ENCODE measurements around the gene MTG1.

The MTG1 gene

GRCh38 chr10:133399123-133399601 is 5.2 kb downstream of the MTG1 start:
- Histone ChIP-seq H3K4me1 (ENCODE audit: insufficient read depth, low read length, poor library complexity, severe bottlenecking) (peaks cover 39% of the 10 kb centered on the region), H4K20me1 (ENCODE audit: insufficient read depth, low read length, poor library complexity, severe bottlenecking) (peaks cover 19% of the 10 kb centered on the region), H3K27me3 (ENCODE audit: insufficient read depth, low read length, poor library complexity, severe bottlenecking) (no peaks in the 10 kb centered on the region), H3K4me2 (ENCODE audit: low read depth, low read length, poor library complexity, severe bottlenecking) (no peak overlapping the region), H3K79me2 (ENCODE audit: insufficient read depth, low read length) (peaks cover 43% of the 10 kb centered on the region), H3K36me3 (ENCODE audit: insufficient read depth, low read length) (peaks cover 18% of the 10 kb centered on the region), H3K9me3 (ENCODE audit: insufficient read depth, low read depth, low read length) (no peaks in the 10 kb centered on the region), H2AFZ (ENCODE audit: low read length) (no peak overlapping the region), H3K9me2 (replicated peaks; ENCODE audit: low read depth, low read length) (no peaks in the 10 kb centered on the region), H3K9ac (ENCODE audit: low read depth, low read length, poor library complexity, severe bottlenecking) (no peak overlapping the region), H3K4me3 (ENCODE audit: low read length, poor library complexity, severe bottlenecking) (no peak overlapping the region), H3F3A (ENCODE audit: low read depth) (no peaks in the 10 kb centered on the region)
- TF ChIP-seq, protein P1, sequence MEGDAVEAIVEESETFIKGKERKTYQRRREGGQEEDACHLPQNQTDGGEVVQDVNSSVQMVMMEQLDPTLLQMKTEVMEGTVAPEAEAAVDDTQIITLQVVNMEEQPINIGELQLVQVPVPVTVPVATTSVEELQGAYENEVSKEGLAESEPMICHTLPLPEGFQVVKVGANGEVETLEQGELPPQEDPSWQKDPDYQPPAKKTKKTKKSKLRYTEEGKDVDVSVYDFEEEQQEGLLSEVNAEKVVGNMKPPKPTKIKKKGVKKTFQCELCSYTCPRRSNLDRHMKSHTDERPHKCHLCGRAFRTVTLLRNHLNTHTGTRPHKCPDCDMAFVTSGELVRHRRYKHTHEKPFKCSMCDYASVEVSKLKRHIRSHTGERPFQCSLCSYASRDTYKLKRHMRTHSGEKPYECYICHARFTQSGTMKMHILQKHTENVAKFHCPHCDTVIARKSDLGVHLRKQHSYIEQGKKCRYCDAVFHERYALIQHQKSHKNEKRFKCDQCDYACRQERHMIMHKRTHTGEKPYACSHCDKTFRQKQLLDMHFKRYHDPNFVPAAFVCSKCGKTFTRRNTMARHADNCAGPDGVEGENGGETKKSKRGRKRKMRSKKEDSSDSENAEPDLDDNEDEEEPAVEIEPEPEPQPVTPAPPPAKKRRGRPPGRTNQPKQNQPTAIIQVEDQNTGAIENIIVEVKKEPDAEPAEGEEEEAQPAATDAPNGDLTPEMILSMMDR (conservative IDR thresholded peaks at IDR 0.05; ENCODE audit: low read length), result no peak
- no peak for TF ChIP-seq EZH2phosphoT487 (IDR thresholded peaks at IDR 0.05; ENCODE audit: borderline replicate concordance)

DNA sequence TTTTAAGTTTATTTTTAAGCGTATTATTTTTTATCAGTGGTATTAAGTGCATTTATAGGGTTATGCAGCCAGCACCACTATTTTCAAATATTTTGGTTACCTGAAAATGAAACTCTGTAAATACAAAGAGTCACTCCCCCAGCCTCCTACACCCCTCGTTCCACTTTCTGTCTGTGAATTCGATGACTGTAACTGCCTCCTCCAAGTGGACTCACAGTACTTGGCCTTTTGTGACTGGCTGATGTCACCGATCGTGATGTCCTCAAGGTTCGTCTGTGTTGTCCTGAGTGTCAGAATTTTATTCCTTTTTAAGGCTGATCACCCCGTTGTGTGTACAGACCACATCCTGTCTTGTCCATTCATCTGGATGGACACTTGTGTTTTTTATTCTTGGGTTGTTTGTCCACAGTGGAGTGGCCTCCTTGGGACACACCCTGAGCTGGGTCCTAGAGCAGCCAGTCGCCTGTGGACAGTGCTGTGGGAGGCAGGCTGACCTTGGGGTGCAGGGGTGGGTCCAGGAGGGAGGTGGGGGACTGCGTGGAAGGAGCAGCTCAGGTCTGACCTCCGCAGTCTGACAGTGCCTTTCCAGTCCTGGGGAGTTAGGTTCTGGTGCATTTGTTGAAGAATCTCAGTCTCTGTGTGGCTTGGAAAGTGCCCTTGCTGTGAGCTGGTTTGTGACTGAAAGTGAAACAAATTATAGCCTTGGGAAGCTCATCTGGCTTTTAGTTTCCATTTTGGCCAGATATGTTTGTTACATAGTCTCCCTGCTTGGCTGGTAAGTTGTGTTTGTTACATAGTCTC is 6.9 kb downstream of the MTG1 start:
- no peak overlapping the region for H2AFZ ChIP-seq (ENCODE audit: low read length)
- H3K9ac ChIP-seq (ENCODE audit: low read depth, low read length, poor library complexity, severe bottlenecking), result no peak overlapping the region
- peaks cover 26% of the 10 kb centered on the region for H3K79me2 ChIP-seq (ENCODE audit: insufficient read depth, low read length)
- H3K4me3 ChIP-seq (ENCODE audit: low read length, poor library complexity, severe bottlenecking), result no peak overlapping the region
- no peaks in the 10 kb centered on the region for H3K9me2 ChIP-seq (replicated peaks; ENCODE audit: low read depth, low read length)
- H3F3A ChIP-seq (ENCODE audit: low read depth), result no peaks in the 10 kb centered on the region
- no peaks in the 10 kb centered on the region for H3K9me3 ChIP-seq (ENCODE audit: insufficient read depth, low read depth, low read length)
- TF ChIP-seq, protein P1 (conservative IDR thresholded peaks at IDR 0.05; ENCODE audit: low read length), result no peak
- no peak for TF ChIP-seq EZH2phosphoT487 (IDR thresholded peaks at IDR 0.05; ENCODE audit: borderline replicate concordance)
- H3K27me3 ChIP-seq (ENCODE audit: insufficient read depth, low read length, poor library complexity, severe bottlenecking), result no peaks in the 10 kb centered on the region
- peaks cover 18% of the 10 kb centered on the region for H3K36me3 ChIP-seq (ENCODE audit: insufficient read depth, low read length)
- H3K4me2 ChIP-seq (ENCODE audit: low read depth, low read length, poor library complexity, severe bottlenecking), result peak overlapping the region; percentile 4
- H4K20me1 ChIP-seq (ENCODE audit: insufficient read depth, low read length, poor library complexity, severe bottlenecking), result peaks cover 9% of the 10 kb centered on the region
- peaks cover 29% of the 10 kb centered on the region for H3K4me1 ChIP-seq (ENCODE audit: insufficient read depth, low read length, poor library complexity, severe bottlenecking)

DNA sequence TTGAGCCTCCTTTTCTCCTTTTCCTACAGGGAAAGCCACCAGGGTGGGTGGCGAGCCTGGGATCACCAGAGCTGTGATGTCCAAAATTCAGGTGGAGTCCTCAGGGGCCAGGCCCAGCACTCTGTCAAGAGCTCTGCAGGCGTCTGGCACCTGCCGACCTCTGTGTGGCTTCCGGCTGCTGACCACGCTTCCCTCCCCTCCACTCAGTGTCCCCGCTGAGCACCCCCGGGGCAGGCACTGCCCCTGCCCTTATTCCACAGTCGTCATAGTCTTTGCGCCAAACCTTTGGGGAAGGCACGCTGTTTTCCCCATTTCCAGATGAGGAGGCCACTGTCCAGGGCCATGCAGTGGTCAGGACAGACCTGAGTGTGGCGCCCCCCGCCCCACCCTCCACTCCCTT is 7.5 kb downstream of the MTG1 start:
- Histone ChIP-seq H3K4me2 (ENCODE audit: low read depth, low read length, poor library complexity, severe bottlenecking) (peak overlapping the region; percentile 4), H2AFZ (ENCODE audit: low read length) (no peak overlapping the region), H3K9me3 (ENCODE audit: insufficient read depth, low read depth, low read length) (no peaks in the 10 kb centered on the region), H3K27me3 (ENCODE audit: insufficient read depth, low read length, poor library complexity, severe bottlenecking) (no peaks in the 10 kb centered on the region), H3K9ac (ENCODE audit: low read depth, low read length, poor library complexity, severe bottlenecking) (no peak overlapping the region), H3K9me2 (replicated peaks; ENCODE audit: low read depth, low read length) (no peaks in the 10 kb centered on the region), H3K4me1 (ENCODE audit: insufficient read depth, low read length, poor library complexity, severe bottlenecking) (peaks cover 23% of the 10 kb centered on the region), H3F3A (ENCODE audit: low read depth) (no peaks in the 10 kb centered on the region), H3K79me2 (ENCODE audit: insufficient read depth, low read length) (peaks cover 20% of the 10 kb centered on the region; the same call in 1 of the 2 replicates), H4K20me1 (ENCODE audit: insufficient read depth, low read length, poor library complexity, severe bottlenecking) (peaks cover 5% of the 10 kb centered on the region), H3K36me3 (ENCODE audit: insufficient read depth, low read length) (peaks cover 18% of the 10 kb centered on the region), H3K4me3 (ENCODE audit: low read length, poor library complexity, severe bottlenecking) (no peak overlapping the region)
- TF ChIP-seq EZH2phosphoT487 (IDR thresholded peaks at IDR 0.05; ENCODE audit: borderline replicate concordance), result no peak
- TF ChIP-seq, protein P1 (conservative IDR thresholded peaks at IDR 0.05; ENCODE audit: low read length), result no peak

Data from Loucy (cell line).